HT-29 (cell line): ENCODE results near the gene FAM156B. TPM values are rescaled to one million over a fixed set of nuclear protein-coding genes. Genes with fewer than 3 reads are reported as not detected.
"Not testable (repeated sequence)": the region's sequence is repeated elsewhere in the genome, so short reads cannot be mapped to it uniquely, and the experiment has no call there.

ENCODE experiments used
- DNase-seq: peaks from one replicate; pipeline ENCODE4 v3.0.0-alpha.2; 2015; ENCODE audit warnings: low spot score
- total RNA-seq: library from RNA; depleted of rRNA; stranded (reverse); fragments of >200 nt; shearing (Covaris generic); gene quantifications from 2 replicates; pipeline ENCODE4 v1.2.3, GENCODE V29; 2014; rRNA removed

Gene FAM156B
- total RNA-seq, 1 experiment from 2014 or later, result 36.4 TPM

- no peak for DNase-seq
Measured at GRCh38 chrX:52923781-52924241, 26.7 kb downstream of the FAM156B start.

DNA sequence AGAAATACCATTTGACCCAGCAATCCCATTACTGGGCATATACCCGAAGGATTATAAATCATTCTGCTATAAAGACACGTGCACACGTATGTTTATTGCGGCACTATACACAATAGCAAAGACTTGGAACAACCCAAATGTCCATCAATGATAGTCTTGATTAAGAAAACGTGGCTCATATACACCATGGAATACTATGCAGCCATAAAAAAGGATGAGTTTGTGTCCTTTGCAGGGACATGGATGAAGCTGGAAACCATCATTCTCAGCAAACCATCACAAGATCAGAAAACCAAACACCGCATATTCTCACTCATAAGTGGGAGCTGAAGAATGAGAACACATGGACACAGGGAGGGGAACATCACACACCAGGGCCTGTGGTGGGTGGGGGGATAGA, 33.1 kb downstream of the FAM156B start:
- DNase-seq, result not testable (repeated sequence)

- no peak for DNase-seq
Measured at GRCh38 chrX:52933213-52933612, 36.1 kb downstream of the FAM156B start.

DNA sequence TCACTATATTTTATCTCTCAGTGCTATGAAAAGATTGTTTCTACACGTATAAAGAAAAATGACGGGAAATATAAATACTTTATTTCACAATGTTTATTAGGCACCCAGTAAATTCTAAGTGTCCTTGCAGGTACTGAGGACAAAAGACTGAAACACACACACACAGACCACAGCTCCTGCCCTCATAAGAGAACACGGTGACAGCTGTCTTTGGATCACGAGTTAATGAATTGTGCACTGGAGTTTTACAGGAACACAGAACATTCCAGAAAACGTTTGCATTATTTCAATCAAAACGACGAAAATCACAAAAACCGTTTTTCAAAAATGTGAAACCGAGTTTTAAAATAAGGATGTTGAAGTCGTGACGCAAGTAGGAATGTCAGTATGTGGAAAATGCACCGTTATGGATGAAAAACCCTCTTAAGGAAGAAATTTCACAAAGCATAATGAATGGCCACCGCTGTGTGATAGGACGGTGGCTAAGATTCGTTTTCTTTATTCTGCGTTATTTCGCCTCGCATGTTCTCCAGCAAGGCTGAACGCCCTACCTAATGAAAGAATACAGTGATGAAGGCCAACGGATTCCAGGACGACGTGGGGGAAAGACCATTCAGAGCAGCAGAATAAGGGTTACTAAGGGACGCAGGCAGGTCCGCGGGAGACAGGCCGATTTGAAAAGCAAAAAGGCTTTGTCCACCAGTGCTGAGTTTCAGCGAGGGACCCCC, 37.0 kb downstream of the FAM156B start:
- DNase-seq, result peak; percentile 16

DNA sequence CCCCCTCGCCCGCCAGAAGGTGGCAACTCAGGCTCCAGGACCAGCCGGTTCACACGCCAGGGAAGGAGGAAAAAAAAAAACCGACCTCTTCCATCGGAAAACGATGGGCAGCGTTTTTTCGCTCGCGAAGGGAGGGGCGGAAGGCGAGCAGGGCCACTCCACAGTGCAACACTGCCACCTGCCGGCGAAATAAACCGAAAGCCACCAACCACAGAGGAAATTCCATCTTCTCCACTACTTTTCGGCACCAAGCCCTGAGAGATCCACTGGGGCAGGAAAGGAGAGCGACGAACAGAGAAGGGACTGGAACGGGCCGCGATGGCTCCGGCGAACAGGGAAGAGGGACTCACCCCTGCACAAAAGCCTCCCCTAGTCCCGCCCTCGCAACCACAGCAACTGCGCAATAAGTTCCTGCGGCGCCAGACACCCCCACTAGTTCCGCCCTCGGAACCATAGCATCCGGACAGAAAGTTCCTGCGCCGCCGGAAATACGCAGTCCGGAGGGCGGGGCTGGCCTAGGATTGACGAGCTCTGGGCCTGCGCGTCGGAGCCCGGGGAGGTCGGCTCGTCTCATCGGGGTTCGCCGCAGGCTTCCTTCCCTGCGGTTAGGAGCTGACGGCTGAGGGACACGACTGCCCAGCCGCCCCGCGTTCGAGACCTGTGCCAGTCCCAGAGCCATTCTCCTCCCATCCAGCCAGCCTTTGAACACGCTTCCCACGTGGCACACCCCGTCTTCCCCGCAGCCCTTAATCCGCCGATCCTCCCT, 37.8 kb downstream of the FAM156B start:
- DNase-seq, result peak; percentile 95

DNA sequence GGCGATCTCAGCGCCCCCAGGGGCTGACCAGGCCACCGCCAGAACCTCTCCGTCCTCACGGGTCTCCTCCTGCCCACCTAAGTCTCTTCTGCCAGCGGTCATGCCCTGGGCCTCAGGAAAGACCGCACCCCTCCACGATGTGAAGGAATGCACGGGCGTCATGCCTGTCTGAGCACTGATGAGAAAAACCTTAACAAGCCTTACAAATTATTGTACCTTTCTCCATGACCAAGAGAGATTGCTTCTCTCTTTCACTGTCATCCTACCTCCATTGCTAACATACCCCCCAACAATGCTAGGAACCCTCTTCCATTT, 38.3 kb downstream of the FAM156B start:
- peak; percentile 15 for DNase-seq

DNA sequence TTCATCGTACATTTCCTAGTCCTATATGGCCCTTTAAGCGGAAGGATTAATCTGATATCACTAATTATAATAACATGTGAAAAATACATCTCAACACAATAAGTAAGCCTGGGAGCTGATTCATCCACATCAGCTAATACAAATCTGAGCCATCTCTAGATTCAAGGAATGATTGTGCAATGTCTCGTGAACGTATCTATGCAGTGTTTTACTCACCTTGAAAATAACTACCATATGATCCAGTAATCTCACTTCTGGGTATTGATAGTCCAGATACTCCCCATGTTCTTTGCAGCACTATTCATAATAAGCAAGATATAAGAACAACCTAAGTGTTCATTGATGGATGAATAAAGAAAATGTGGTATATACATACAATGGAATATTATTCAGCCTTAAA, 43.6 kb downstream of the FAM156B start:
- DNase-seq, result not testable (repeated sequence)

- DNase-seq, result not testable (repeated sequence)
Measured at GRCh38 chrX:52941728-52942127, 44.6 kb downstream of the FAM156B start.

GRCh38 chrX:52945838-52946494, 48.8 kb downstream of the FAM156B start:
- DNase-seq, result not testable (repeated sequence)

GRCh38 chrX:52947501-52947900, 50.4 kb downstream of the FAM156B start:
- DNase-seq, result not testable (repeated sequence)

GRCh38 chrX:52948265-52948664, 51.1 kb downstream of the FAM156B start:
- not testable (repeated sequence) for DNase-seq

GRCh38 chrX:52949325-52949724, 52.2 kb downstream of the FAM156B start:
- not testable (repeated sequence) for DNase-seq

DNA sequence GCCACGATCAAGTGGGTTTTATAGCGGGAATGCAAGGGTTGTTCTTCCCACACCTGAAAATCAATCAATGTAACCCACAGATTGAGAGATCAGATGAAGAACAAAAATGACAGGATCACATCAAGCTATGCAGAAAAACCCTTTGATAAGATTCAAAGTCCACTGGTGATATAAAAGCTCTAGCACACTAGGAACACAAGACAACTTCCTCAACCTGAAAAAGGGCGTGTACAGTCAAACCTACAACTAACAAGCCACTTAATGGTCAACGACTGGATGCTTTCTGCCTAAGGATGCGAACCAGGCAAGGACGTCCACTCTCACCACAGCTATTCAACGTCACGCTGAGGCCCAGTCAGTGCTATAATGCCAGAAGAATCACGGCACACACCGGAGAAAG, 52.8 kb downstream of the FAM156B start:
- DNase-seq, result not testable (repeated sequence)

Other genes starting within 250 kb of the FAM156B start
- gene SSX7, start 242.4 kb upstream of the FAM156B start, total RNA-seq, result not detected in 2 replicates
- gene SSX2, start 190.2 kb upstream of the FAM156B start, total RNA-seq, result not detected in 2 replicates
- gene SSX2B, start 146.1 kb upstream of the FAM156B start, total RNA-seq, result not detected in 2 replicates
- gene SPANXN5, start 99.9 kb upstream of the FAM156B start, total RNA-seq, result not detected in 2 replicates
- gene XAGE5, start 86.0 kb upstream of the FAM156B start, total RNA-seq, result not detected in 2 replicates
- not detected in 2 replicates for gene XAGE3, start 29.2 kb upstream of the FAM156B start, total RNA-seq
- 13.2 and 20.8 TPM in 2 replicates for gene FAM156A, start 61.2 kb downstream of the FAM156B start, total RNA-seq
- not detected in 2 replicates for gene GPR173, start 151.5 kb downstream of the FAM156B start, total RNA-seq
- 14.1 and 14.8 TPM in 2 replicates for gene TSPYL2, start 185.0 kb downstream of the FAM156B start, total RNA-seq
- 8.0 and 11.9 TPM in 2 replicates for gene KANTR, start 196.8 kb downstream of the FAM156B start, total RNA-seq